D721Med (cell line): Measurements from ENCODE around the gene CPLX4.

Experiments
- DNase-seq: peaks from one replicate; pipeline ENCODE4 v3.0.0; 2011; ENCODE audit warnings: low spot score; ENCODE audit not compliant: insufficient read length
- FAIRE-seq: peaks from 2 replicates; lab custom pipeline; 2011; peaks lifted over from hg19 to GRCh38; lab: Jason Lieb, UNC
- TF ChIP-seq, protein P1 (sequence below): IDR thresholded peaks from 2 replicates; pipeline ENCODE4 v1.5.1; 2012; ENCODE audit warnings: mild to moderate bottlenecking, control low read depth; ENCODE audit not compliant: insufficient read depth; ENCODE audit errors: missing control alignments

CPLX4 gene

DNA sequence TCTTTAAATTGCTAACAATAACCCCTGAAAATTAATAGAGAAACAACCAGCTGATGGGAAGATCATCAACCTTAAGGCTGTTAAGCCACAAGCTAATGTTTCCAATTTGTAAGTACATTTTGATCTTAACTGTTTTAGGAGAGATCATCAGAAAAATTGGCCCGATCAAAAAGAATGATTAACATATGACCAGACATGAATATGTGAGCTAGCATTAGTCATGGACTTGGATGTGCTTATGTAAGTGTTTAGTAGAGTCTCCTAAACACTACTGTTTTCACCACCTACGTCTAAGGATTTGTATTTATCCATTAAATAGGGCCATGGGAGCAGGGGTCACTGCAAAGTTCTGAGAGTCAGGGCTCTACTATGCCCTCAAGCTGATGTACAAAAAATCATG is 36.3 kb upstream of the CPLX4 start:
- TF ChIP-seq, protein P1, sequence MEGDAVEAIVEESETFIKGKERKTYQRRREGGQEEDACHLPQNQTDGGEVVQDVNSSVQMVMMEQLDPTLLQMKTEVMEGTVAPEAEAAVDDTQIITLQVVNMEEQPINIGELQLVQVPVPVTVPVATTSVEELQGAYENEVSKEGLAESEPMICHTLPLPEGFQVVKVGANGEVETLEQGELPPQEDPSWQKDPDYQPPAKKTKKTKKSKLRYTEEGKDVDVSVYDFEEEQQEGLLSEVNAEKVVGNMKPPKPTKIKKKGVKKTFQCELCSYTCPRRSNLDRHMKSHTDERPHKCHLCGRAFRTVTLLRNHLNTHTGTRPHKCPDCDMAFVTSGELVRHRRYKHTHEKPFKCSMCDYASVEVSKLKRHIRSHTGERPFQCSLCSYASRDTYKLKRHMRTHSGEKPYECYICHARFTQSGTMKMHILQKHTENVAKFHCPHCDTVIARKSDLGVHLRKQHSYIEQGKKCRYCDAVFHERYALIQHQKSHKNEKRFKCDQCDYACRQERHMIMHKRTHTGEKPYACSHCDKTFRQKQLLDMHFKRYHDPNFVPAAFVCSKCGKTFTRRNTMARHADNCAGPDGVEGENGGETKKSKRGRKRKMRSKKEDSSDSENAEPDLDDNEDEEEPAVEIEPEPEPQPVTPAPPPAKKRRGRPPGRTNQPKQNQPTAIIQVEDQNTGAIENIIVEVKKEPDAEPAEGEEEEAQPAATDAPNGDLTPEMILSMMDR = no peak
- no peak for FAIRE-seq
- no peak for DNase-seq

DNA sequence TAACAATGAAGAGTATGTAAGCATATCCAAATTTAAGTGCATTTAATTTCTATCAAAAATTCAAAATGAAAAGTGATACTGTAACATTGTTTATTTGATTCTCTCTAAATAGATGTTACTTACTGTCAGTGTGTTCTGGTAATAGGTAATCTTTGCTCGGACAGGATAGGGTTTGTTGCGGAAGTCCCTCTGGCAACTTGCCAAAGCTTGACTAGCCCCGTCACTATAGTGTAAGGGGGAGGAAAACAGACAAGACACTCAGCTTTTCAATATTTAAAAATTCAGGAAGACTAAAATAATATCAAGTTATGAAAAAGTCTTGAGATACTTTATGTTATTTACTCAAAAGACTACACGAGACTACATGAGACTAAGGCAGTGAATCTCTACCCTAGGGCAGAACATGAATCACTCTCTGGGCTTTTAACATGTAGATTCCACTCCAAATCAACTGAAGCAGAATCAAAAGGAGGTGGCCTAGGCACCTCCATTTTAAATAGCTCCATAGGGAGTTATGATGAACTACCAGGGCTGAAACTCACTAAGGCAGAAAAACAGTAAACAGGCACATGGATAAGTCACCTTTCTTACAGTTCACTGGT is 34.7 kb upstream of the CPLX4 start:
- FAIRE-seq = no peak

DNA sequence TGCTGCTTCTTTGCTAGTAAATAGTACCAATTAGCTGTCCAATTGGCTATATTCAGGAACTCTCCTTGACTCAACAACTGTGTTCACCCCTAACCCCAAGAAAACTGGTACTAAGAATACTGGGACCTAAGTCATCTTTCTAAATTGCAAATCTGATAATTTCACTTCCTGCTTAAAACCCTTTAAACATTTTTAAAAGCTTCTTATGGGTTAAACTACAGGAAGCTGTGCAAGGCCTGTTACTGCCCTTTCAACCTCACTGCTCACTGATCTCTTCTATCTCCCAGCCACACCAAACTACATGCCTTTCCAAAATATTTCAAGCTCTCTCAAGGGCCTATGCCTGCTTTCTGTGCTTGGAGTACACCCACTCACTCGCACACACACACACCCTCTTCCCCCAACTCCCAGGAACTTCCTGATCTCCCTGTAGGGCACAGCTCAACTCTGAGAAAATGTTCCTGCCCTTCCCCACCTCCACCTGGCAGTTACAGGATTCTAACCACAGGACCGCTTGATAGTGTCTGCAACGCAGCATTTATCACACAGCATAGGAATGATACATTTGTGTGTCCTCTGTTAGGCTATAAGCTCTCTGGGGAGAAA is 33.9 kb upstream of the CPLX4 start:
- DNase-seq (no peak), FAIRE-seq (no peak)
- TF ChIP-seq, protein P1 = no peak

More for the DNA sequence above, 34.7 kb upstream of the CPLX4 start:
- no peak for DNase-seq
- TF ChIP-seq, protein P1 = no peak

- DNase-seq = no peak
- TF ChIP-seq, protein P1 = no peak
- FAIRE-seq = no peak
Observed at GRCh38 chr18:59345556-59345955, 27.1 kb upstream of the CPLX4 start.

- DNase-seq (no peak), FAIRE-seq (no peak)
- TF ChIP-seq, protein P1 = no peak
Observed at GRCh38 chr18:59344996-59345395, 26.5 kb upstream of the CPLX4 start.

DNA sequence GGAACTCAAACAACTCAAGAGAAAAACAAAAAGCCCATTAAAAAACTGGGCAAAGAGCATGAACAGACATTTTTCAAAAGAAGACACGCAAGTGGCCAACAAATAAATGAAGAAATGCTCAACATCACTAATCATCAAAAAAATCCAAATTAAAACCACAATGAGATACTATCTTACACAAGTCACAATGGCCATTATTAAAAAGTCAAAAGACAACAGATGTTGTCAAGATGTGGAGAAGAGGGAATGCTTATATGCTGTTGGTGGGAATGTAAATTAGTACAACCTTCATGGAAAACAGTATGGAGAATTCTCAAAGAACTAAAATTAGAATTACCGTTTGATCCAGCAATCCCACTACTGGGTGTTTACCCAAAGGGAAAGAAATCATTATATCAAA is 25.5 kb upstream of the CPLX4 start:
- TF ChIP-seq, protein P1 = no peak
- FAIRE-seq (no peak), DNase-seq (no peak)

DNA sequence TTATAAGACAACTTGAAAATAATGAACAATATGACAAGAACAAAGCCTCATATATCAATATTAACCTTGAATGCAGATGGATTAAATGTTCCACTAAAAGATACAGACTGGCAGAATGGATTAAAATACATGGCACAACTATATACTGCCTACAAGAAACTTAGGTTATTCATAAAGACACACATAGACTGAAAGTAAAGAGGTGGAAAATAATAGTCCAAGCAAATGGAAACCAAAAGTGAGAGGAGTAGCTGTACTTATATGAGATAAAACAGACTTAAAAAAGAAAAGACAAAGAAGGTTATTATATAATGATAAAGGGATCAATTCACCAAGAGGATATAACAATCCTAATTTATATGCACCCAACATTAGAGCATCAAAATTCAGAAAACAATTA is 22.4 kb upstream of the CPLX4 start:
- DNase-seq = no peak
- peak; percentile 100 for FAIRE-seq

More for the DNA sequence above, 22.4 kb upstream of the CPLX4 start:
- TF ChIP-seq, protein P1 = no peak
